ENCODE measurements around the gene DDX3X.

DNA sequence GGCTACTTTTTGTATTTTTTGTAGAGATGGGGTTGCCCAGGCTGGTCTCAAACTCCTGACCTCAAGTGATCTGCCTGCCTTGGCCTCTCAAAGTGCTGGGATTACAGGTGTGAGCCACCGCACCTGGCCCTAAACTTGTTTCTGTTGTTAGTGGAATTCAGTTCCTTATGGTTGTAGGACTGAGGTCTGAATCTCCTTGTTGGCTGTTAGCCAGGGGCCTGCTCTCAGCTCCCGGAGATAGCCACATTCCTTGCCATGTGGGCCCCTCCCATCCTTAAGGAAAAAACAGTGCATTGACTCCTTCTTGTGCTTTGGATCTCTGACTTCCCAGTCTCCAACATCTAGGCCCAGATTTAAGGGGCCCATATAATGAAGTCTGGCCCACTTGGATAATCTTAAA lies 63.8 kb downstream of the DDX3X start:
- TF ChIP-seq CREM (CRISPR knock-in tag; IDR thresholded peaks at IDR 0.05) (no peak), GABPB1 (CRISPR knock-in tag; IDR thresholded peaks at IDR 0.05) (no peak), ELF4 (CRISPR knock-in tag; IDR thresholded peaks at IDR 0.05; ENCODE audit: low read depth) (no peak)
- TF ChIP-seq, protein P1, sequence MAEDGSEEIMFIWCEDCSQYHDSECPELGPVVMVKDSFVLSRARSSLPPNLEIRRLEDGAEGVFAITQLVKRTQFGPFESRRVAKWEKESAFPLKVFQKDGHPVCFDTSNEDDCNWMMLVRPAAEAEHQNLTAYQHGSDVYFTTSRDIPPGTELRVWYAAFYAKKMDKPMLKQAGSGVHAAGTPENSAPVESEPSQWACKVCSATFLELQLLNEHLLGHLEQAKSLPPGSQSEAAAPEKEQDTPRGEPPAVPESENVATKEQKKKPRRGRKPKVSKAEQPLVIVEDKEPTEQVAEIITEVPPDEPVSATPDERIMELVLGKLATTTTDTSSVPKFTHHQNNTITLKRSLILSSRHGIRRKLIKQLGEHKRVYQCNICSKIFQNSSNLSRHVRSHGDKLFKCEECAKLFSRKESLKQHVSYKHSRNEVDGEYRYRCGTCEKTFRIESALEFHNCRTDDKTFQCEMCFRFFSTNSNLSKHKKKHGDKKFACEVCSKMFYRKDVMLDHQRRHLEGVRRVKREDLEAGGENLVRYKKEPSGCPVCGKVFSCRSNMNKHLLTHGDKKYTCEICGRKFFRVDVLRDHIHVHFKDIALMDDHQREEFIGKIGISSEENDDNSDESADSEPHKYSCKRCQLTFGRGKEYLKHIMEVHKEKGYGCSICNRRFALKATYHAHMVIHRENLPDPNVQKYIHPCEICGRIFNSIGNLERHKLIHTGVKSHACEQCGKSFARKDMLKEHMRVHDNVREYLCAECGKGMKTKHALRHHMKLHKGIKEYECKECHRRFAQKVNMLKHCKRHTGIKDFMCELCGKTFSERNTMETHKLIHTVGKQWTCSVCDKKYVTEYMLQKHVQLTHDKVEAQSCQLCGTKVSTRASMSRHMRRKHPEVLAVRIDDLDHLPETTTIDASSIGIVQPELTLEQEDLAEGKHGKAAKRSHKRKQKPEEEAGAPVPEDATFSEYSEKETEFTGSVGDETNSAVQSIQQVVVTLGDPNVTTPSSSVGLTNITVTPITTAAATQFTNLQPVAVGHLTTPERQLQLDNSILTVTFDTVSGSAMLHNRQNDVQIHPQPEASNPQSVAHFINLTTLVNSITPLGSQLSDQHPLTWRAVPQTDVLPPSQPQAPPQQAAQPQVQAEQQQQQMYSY (CRISPR knock-in tag; IDR thresholded peaks at IDR 0.05), result no peak
